Measurements from ENCODE around the gene CCSER1. TPM values are rescaled to one million over a fixed set of nuclear protein-coding genes. Genes with fewer than 3 reads are reported as not detected.

Gene CCSER1
- total RNA-seq, 1 experiment from 2014 or later, result 5.9 TPM

- ChIA-PET POLR2A (ENCODE audit: unreplicated experiment) (no interaction called here), CTCF (no interaction called here)
- TF ChIP-seq EZH2 (IDR thresholded peaks at IDR 0.05; ENCODE audit: low read depth) (no peak), CTCF (conservative IDR thresholded peaks at IDR 0.05) (no peak)
- H3K9me3 ChIP-seq (ENCODE audit: insufficient read depth, low read depth), result no peaks in the 10 kb centered on the region
- H3K27ac ChIP-seq, result no peak overlapping the region
- H3F3A ChIP-seq (ENCODE audit: insufficient read depth, low read depth), result no peaks in the 10 kb centered on the region
- intact Hi-C loops (cut with micrococcal nuclease; ENCODE audit: unreplicated experiment), result no loop called here
- no peak overlapping the region for H3K4me2 ChIP-seq
- H3K4me1 ChIP-seq (replicated peaks; ENCODE audit: insufficient read depth), result no peaks in the 10 kb centered on the region
- no peaks in the 10 kb centered on the region for H3K36me3 ChIP-seq (ENCODE audit: low read depth)
- H3K79me2 ChIP-seq (ENCODE audit: low read depth), result no peaks in the 10 kb centered on the region
- no peaks in the 10 kb centered on the region for H3K9me2 ChIP-seq (ENCODE audit: insufficient read depth)
- no TSS peak for BruUV-seq (replicated peaks)
- H2AFZ ChIP-seq, result no peak overlapping the region
- H4K20me1 ChIP-seq (ENCODE audit: insufficient read depth), result no peaks in the 10 kb centered on the region
- no peak for DNase-seq
- H3K4me3 ChIP-seq, result no peak overlapping the region
- no peaks in the 10 kb centered on the region for H3K27me3 ChIP-seq (ENCODE audit: insufficient read depth, low read depth)
Measured at GRCh38 chr4:90503677-90504076, 376.5 kb downstream of the CCSER1 start.

GRCh38 chr4:90515191-90515590 lies 388.0 kb downstream of the CCSER1 start:
- DNase-seq, result no peak
- Histone ChIP-seq H3K4me2 (no peak overlapping the region), H4K20me1 (ENCODE audit: insufficient read depth) (no peaks in the 10 kb centered on the region), H2AFZ (no peak overlapping the region), H3K79me2 (ENCODE audit: low read depth) (no peaks in the 10 kb centered on the region), H3K27ac (no peak overlapping the region), H3K4me3 (no peak overlapping the region), H3F3A (ENCODE audit: insufficient read depth, low read depth) (no peaks in the 10 kb centered on the region), H3K36me3 (ENCODE audit: low read depth) (no peaks in the 10 kb centered on the region), H3K9me3 (ENCODE audit: insufficient read depth, low read depth) (no peaks in the 10 kb centered on the region), H3K27me3 (ENCODE audit: insufficient read depth, low read depth) (no peaks in the 10 kb centered on the region), H3K9me2 (ENCODE audit: insufficient read depth) (no peaks in the 10 kb centered on the region), H3K4me1 (replicated peaks; ENCODE audit: insufficient read depth) (no peaks in the 10 kb centered on the region)
- POLR2A ChIA-PET (ENCODE audit: unreplicated experiment), result interaction anchor here (0.6 kb wide), 1 partner anchor 46 kb away, joined by 3 read pairs; no protein-coding TSS in a partner anchor
- TF ChIP-seq CTCF (conservative IDR thresholded peaks at IDR 0.05) (no peak), EZH2 (IDR thresholded peaks at IDR 0.05; ENCODE audit: low read depth) (no peak)
- no TSS peak for BruUV-seq (replicated peaks)
- CTCF ChIA-PET, result no interaction called here
- intact Hi-C loops (cut with micrococcal nuclease; ENCODE audit: unreplicated experiment), result no loop called here

GRCh38 chr4:90528551-90528950 lies 401.4 kb downstream of the CCSER1 start:
- no peaks in the 10 kb centered on the region for H3K27me3 ChIP-seq (ENCODE audit: insufficient read depth, low read depth)
- H2AFZ ChIP-seq, result no peak overlapping the region
- no peaks in the 10 kb centered on the region for H3K36me3 ChIP-seq (ENCODE audit: low read depth)
- POLR2A ChIA-PET (ENCODE audit: unreplicated experiment), result no interaction called here
- no peak overlapping the region for H3K27ac ChIP-seq
- intact Hi-C loops (cut with micrococcal nuclease; ENCODE audit: unreplicated experiment), result no loop called here
- no peaks in the 10 kb centered on the region for H3K79me2 ChIP-seq (ENCODE audit: low read depth)
- no peak for TF ChIP-seq EZH2 (IDR thresholded peaks at IDR 0.05; ENCODE audit: low read depth)
- no peak for TF ChIP-seq CTCF (conservative IDR thresholded peaks at IDR 0.05)
- H3K9me2 ChIP-seq (ENCODE audit: insufficient read depth), result no peaks in the 10 kb centered on the region
- H3K4me3 ChIP-seq, result no peak overlapping the region
- no peaks in the 10 kb centered on the region for H4K20me1 ChIP-seq (ENCODE audit: insufficient read depth)
- CTCF ChIA-PET, result no interaction called here
- no peaks in the 10 kb centered on the region for H3K4me1 ChIP-seq (replicated peaks; ENCODE audit: insufficient read depth)
- DNase-seq, result no peak
- no peaks in the 10 kb centered on the region for H3F3A ChIP-seq (ENCODE audit: insufficient read depth, low read depth)
- no TSS peak for BruUV-seq (replicated peaks)
- H3K4me2 ChIP-seq, result no peak overlapping the region
- no peaks in the 10 kb centered on the region for H3K9me3 ChIP-seq (ENCODE audit: insufficient read depth, low read depth)

Data from PC-9 (cell line).